HG02870 (cell line): ENCODE results near the gene TREML4.
A peak's percentile ranks its signal among the peaks of the same experiment; 100 is the strongest.

Experiments
- ATAC-seq: cut with Tn5 transposase; IDR thresholded peaks from one replicate; pipeline ENCODE4 v1.9.1; 2021; ENCODE audit warnings: mild to moderate bottlenecking, moderate library complexity; ENCODE audit not compliant: unreplicated experiment

TREML4 gene

DNA sequence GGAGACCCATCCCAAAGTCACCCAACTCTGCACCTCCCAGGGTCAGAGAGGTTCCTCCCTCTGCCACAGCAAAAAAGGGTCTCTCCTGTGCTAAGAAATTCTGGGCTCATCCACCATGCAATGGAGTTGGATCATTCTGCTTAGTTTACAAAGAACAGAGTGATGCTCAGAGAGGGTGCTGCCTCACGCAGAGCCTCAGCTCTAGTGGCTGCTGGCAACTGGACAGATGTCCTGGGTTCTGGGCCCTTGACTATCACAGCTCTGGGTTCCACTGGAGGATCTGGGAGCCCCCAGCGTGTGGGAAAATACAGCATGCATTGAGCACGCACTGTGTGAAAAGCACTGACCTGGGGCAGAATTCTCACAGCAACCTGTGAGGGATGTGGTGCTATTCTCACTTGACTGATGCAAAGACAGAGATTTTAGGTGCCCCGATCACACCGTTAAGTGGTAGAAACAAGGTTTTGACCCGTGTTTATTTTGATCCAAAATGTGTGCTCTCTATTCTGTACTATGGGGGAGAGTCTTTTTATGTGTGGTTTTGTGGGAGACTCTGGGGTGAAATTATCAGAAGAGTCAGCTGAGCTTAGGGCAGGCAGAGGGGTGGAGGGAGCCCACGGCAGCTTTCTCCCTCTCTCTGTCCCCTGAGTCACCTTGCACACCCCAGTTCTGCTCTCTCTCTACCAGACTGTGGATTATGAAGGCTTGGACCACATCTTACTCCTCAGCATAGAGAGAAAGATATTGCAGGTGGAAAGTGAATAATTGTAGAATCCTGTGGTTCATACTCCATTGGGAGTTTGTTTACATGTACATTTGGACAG, 19.9 kb downstream of the TREML4 start:
- no peak for ATAC-seq

DNA sequence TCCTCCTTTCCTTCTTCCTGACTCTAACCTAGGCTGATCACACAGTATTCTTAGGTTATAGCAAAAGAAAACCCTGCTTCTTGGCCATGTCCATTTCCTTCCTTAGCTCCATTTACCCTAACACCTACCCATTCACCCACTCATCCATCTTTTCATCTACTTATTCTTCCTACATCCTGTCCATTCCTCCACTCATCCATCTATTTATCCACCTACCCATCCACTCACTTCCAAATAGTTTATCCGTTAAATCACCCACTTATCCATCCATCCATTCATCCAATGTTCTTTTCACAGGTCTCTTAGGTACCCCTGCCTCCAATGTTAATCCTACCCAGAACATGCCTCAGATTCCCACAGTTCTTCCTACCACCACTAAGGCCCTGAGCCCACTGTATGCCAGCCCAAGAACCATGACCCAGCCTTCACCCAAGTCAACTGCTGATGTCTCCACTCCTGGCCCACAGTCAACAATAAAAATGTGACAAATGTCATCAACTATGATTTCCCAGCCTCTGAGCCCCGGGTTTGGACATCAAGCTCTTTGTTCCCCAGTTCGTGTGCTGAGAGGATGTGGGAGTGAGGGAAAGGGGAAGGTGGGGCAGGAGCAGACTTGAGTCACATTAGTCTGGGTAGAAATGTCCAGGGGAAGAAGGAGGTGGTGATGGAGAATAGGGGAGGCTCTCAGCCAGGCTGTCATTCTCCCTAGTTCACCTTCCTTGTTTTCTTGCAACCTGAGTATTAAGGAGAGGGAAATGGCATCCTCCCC, 24.4 kb downstream of the TREML4 start:
- ATAC-seq, result no peak

DNA sequence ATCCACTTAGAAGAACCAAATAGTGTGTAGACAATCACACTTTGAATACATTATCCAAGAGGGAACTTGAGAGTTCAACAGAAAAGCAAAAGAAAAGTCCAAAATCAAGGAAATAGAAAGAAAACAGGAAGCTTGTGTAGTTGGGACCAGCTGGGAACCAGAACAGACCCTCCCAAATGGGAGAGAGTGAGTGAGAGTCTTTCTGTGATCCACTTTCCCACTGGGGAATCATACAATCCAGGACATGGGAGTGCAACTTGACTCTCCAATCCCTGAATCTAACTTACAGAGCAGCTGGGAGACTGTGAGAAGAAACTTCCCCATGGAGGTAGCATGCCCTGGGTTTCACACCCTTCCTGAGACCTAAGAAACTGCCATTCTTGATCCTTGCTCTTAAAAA, 27.0 kb downstream of the TREML4 start:
- ATAC-seq, result no peak

GRCh38 chr6:41255638-41256246, 27.6 kb downstream of the TREML4 start:
- peak; percentile 20 for ATAC-seq

DNA sequence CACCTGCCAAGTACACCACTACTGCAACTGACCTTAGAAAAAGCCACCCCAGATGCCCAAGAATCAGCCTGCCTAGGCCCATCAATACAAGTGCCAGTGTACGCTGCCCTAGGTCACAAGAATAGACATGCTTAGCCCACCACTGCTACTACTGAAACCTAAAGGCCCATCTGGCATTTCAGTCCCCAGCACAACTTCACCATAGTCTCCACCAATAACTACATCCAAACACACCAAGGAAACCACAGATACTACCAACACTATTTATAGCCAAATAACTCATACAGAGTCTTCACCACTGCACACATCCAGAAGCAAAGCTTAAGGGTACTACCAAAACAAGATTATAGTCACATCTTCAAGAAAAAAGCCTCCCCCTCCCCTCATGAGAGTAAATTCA, 28.2 kb downstream of the TREML4 start:
- peak; percentile 82 for ATAC-seq

DNA sequence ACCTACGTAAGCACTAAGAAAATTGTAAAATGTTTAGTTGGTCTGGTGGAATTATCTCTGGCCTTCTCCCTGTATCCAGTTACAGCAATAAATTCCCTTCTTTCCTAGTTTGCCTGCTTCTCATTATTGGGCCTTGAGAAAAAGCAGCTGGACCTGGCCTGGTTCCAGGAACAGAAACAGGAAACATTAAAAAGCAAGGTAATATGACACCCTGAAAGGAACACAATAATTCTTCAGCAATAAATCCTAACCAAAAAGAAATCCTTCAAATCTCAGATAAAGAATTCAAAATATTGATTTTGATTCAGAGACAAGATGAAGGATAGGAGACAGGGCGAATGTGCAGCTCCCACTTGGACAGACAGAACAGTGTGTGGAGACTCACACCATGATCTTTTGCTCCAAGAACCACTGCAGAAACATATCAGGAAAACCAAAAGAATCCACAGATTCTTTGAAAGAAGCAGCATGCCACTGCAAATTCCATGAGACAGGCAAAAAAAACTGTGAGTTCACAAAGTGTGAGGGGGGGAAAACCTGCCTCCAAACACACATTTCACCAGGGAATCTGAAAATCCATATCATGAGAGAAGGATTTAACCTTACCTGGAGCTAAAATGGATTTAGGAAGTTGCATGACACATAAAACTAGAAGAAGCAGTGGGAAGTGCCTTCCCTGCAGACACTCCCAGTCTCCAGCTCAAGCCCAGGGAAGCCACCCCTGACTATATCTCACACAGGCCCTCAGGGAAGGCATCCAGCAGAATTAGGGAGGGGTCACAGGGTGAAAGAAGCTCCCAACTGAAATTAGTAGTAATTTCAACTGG, 29.4 kb downstream of the TREML4 start:
- no peak for ATAC-seq

- no peak for ATAC-seq
Measured at GRCh38 chr6:41258196-41258493, 30.0 kb downstream of the TREML4 start.

DNA sequence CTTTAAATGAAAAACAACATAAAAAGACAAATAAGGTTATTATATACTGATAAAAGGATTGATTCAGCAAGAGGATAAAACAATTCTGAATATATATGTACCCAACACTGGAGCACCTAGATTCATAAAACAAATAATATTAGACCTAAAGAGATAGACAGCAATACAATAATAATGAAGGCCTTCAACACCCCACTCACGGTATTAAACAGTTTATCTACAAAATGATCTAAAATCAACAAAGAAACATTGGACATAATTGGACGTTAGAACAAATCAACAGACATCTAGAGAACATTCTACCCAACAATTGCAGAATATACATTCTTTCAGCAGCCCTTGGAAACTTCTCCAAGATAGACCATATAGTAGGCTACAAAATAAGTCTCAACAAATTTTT, 34.3 kb downstream of the TREML4 start:
- ATAC-seq, result no peak

DNA sequence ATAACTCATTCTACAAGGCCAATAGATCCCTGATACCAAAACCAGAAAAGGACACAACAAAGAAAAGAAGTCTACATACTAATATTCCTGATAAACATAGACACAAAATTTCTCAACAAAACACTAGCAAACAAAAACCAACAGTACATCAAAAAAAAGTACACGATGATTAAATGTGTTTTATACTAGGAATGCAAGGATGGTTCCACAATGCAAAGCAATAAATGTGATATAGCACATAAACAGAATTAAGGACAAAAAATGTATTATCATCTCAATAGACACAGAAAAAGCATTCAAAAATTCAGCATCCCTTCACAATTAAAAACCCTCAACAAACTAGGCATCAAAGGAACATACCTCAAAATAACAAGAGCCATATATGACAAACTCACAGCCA, 35.1 kb downstream of the TREML4 start:
- no peak for ATAC-seq

DNA sequence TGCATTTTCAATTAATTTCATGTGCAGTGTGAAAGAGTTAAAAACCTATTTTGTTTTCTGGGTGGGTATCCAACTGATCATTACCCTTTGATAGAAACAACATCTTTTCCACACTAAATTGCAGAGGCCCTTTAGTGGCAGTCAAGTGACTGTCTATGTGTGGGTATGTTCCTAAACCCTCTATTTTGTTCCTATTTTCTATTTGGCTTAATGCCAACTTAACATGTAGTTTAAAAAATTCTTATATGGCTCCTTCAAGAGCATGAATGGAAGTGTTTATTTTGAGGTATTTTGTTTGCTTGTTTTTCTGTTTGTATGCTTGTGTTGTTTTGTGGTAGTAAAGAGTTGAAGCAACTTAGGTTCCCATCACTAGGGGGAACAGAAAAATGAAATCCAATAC, 38.4 kb downstream of the TREML4 start:
- no peak for ATAC-seq

DNA sequence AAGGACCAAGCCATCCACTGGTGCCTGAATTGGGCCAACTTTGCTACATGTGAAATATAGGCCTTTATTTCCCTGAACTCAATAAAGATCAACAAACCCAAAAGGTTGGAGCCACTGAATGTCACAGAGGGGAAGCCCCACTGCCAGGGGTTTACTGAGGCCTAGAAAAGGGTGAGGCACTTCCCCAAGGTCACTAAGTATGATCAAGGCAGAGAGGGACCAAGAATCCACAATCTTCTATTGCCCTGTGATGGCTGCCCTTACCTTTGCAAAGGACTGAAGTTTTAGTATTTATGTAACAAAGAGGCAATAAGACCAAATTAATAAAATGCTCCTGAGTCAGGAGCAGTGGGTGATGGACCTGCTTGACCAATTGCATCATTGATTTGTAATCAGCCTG, 40.3 kb downstream of the TREML4 start:
- no peak for ATAC-seq

- no peak for ATAC-seq
Measured at GRCh38 chr6:41269166-41269565, 41.0 kb downstream of the TREML4 start.

DNA sequence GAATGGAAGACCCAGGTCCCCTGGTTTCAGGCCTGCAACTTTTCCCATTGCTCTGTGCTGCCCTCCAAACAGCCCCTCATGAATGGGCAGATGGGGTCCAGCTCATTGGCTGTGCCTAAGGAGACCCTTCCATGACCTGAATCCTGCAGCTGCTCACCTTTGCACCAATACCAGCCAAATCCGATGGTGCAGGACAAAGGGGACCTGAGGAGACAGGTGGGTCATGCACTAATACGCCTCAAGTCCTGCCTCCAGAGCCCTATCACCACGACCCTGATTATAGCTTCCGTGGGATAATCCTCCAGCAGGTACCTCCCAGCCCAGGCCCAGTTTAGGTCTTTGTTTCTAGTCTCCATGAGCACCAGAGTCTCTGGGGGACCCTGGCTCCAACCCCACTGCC, 41.6 kb downstream of the TREML4 start:
- ATAC-seq, result no peak

DNA sequence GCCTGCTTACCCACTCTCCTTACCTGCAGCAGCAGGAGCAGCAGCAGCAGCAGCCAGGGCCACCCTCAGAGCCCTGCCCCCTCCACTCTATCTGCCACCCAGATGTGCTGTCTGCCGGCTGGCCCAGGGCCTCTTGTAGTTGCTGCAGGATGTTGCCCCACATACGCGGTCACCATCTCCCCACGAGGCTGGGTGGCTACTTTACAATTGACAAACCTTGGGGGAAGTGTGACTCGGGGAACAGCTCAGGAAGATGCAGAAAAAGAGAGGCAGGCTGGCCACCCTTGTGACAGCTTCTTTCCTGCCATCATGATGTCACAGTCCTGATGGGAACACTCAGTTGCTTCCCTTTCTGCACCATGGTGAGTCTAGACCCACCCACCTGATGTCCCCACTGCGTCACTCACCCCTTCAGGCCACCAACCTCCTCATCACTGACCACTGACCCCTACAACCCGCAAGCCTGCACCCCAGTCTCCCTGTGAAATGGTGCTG, 43.8 kb downstream of the TREML4 start:
- ATAC-seq, result no peak

DNA sequence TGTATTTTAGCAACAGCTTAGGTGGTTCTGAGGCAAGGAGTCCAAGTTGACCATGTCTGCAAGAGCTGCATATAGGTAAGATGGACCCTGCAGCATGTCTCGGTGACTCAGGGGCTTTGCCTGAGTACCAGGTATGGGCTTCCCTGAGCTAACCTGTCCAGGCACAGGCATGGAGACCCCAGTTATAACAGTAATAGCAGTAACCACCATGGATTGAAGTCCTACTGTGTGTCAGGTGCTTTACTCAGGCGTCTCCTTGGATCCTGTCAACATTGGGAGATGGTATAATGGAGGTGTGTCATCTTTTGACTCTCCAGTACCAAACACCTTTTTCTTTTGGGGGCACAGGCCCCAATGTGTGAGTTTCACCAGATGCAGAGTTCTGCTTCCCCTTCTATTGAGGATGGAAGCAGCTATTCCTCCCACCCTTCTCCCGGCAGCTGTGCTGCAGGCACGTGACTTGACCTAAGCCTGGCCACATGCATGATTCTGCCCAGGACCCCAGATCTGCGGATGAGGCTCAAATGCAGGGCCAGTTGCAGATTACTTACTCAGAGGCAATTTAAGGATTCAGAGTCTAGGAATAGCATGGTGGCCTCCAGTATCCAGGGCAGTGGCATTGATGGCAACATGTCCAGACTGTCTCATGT, 44.6 kb downstream of the TREML4 start:
- no peak for ATAC-seq

DNA sequence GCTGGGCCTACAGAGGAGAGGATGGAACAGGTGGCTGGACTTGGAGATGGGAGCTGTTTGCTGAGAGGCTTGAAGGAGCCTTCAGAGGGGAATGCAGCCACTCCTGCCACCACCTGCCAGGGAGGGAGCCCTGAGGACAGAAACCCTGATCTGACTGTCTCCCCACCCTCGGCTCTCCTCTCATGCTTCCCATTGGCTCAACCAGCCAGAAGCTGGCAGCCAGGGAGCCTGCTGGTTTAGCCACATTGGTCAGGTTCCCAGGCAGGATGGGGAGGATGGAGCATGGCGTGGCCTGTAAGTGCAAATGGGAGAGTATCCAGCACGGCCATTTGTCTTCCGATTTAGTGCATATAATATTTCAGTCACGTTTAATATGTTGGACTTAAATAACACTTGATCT, 45.6 kb downstream of the TREML4 start:
- ATAC-seq, result no peak

- no peak for ATAC-seq
Measured at GRCh38 chr6:41274256-41274655, 46.1 kb downstream of the TREML4 start.

- no peak for ATAC-seq
Measured at GRCh38 chr6:41275489-41275888, 47.3 kb downstream of the TREML4 start.

GRCh38 chr6:41277605-41278004, 49.5 kb downstream of the TREML4 start:
- ATAC-seq, result no peak

- no peak for ATAC-seq
Measured at GRCh38 chr6:41278699-41279405, 50.7 kb downstream of the TREML4 start.
